ENCODE data around the gene ACAA2.
"Not testable (repeated sequence)": the region's sequence is repeated elsewhere in the genome, so short reads cannot be mapped to it uniquely, and the experiment has no call there.

The ACAA2 gene

GRCh38 chr18:49837889-49838288 is 24.6 kb upstream of the ACAA2 start:
- Mint-ChIP-seq H3K36me3 (ENCODE audit: low read depth) (no peaks in the 10 kb centered on the region), H3K27ac (no peak overlapping the region), H3K27me3 (no peaks in the 10 kb centered on the region), H3K4me3 (no peak overlapping the region), H3K4me1 (ENCODE audit: low read depth) (no peaks in the 10 kb centered on the region), H3K9me3 (no peaks in the 10 kb centered on the region)
- no peak for DNase-seq

- H3K4me3 Mint-ChIP-seq; H3K4me1 Mint-ChIP-seq (ENCODE audit: low read depth); H3K9me3 Mint-ChIP-seq; H3K27ac Mint-ChIP-seq; H3K27me3 Mint-ChIP-seq; DNase-seq; H3K36me3 Mint-ChIP-seq (ENCODE audit: low read depth): not testable (repeated sequence)
These were observed 24.0 kb upstream of the ACAA2 start for GRCh38 chr18:49837316-49837835.

- no peak for DNase-seq
- Mint-ChIP-seq H3K9me3 (no peaks in the 10 kb centered on the region), H3K4me1 (ENCODE audit: low read depth) (no peaks in the 10 kb centered on the region), H3K27ac (no peak overlapping the region), H3K27me3 (no peaks in the 10 kb centered on the region), H3K36me3 (ENCODE audit: low read depth) (no peaks in the 10 kb centered on the region), H3K4me3 (no peak overlapping the region)
These were observed 22.1 kb upstream of the ACAA2 start for GRCh38 chr18:49835405-49835804.

GRCh38 chr18:49834258-49834657 is 20.9 kb upstream of the ACAA2 start:
- Mint-ChIP-seq H3K9me3 (peaks cover 10% of the 10 kb centered on the region), H3K36me3 (ENCODE audit: low read depth) (no peaks in the 10 kb centered on the region), H3K27me3 (no peaks in the 10 kb centered on the region), H3K27ac (no peak overlapping the region), H3K4me3 (no peak overlapping the region), H3K4me1 (ENCODE audit: low read depth) (no peaks in the 10 kb centered on the region)
- DNase-seq, result no peak

GRCh38 chr18:49833814-49834213 is 20.5 kb upstream of the ACAA2 start:
- H3K9me3 Mint-ChIP-seq, result peaks cover 10% of the 10 kb centered on the region
- H3K36me3 Mint-ChIP-seq (ENCODE audit: low read depth), result no peaks in the 10 kb centered on the region
- H3K27ac Mint-ChIP-seq, result no peak overlapping the region
- H3K4me3 Mint-ChIP-seq, result no peak overlapping the region
- no peaks in the 10 kb centered on the region for H3K27me3 Mint-ChIP-seq
- no peak for DNase-seq
- no peaks in the 10 kb centered on the region for H3K4me1 Mint-ChIP-seq (ENCODE audit: low read depth)

GRCh38 chr18:49832221-49832647 is 18.9 kb upstream of the ACAA2 start:
- Mint-ChIP-seq H3K27ac (no peak overlapping the region), H3K9me3 (peaks cover 21% of the 10 kb centered on the region), H3K4me1 (ENCODE audit: low read depth) (no peaks in the 10 kb centered on the region), H3K36me3 (ENCODE audit: low read depth) (peaks cover 4% of the 10 kb centered on the region), H3K4me3 (no peak overlapping the region), H3K27me3 (no peaks in the 10 kb centered on the region)
- no peak for DNase-seq

GRCh38 chr18:49827996-49828395 is 14.7 kb upstream of the ACAA2 start:
- Mint-ChIP-seq H3K36me3 (ENCODE audit: low read depth) (peaks cover 5% of the 10 kb centered on the region), H3K4me3 (no peak overlapping the region), H3K27ac (no peak overlapping the region), H3K27me3 (no peaks in the 10 kb centered on the region), H3K9me3 (peaks cover 27% of the 10 kb centered on the region), H3K4me1 (ENCODE audit: low read depth) (no peaks in the 10 kb centered on the region)
- no peak for DNase-seq

GRCh38 chr18:49819823-49820671 is 6.7 kb upstream of the ACAA2 start:
- peak overlapping the region; percentile 88 for H3K27ac Mint-ChIP-seq
- peak overlapping the region; percentile 44 for H3K4me3 Mint-ChIP-seq
- no peaks in the 10 kb centered on the region for H3K27me3 Mint-ChIP-seq
- H3K9me3 Mint-ChIP-seq, result no peaks in the 10 kb centered on the region
- peak; percentile 36 for DNase-seq
- H3K4me1 Mint-ChIP-seq (ENCODE audit: low read depth), result peaks cover 55% of the 10 kb centered on the region
- peaks cover 10% of the 10 kb centered on the region for H3K36me3 Mint-ChIP-seq (ENCODE audit: low read depth)

- Mint-ChIP-seq H3K27me3 (no peaks in the 10 kb centered on the region), H3K27ac (peak overlapping the region; percentile 88), H3K4me3 (peak overlapping the region; percentile 19), H3K9me3 (no peaks in the 10 kb centered on the region), H3K4me1 (ENCODE audit: low read depth) (peaks cover 59% of the 10 kb centered on the region), H3K36me3 (ENCODE audit: low read depth) (peaks cover 14% of the 10 kb centered on the region)
- no peak for DNase-seq
These were observed 5.8 kb upstream of the ACAA2 start for GRCh38 chr18:49819071-49819662.

- H3K27ac Mint-ChIP-seq, result no peak overlapping the region
- H3K36me3 Mint-ChIP-seq (ENCODE audit: low read depth), result peaks cover 20% of the 10 kb centered on the region
- no peak overlapping the region for H3K4me3 Mint-ChIP-seq
- H3K4me1 Mint-ChIP-seq (ENCODE audit: low read depth), result peaks cover 59% of the 10 kb centered on the region
- no peaks in the 10 kb centered on the region for H3K9me3 Mint-ChIP-seq
- DNase-seq, result no peak
- H3K27me3 Mint-ChIP-seq, result no peaks in the 10 kb centered on the region
These were observed 4.6 kb upstream of the ACAA2 start for GRCh38 chr18:49817947-49818346.

GRCh38 chr18:49815927-49816326 is 2.6 kb upstream of the ACAA2 start:
- Mint-ChIP-seq H3K4me3 (no peak overlapping the region), H3K27ac (no peak overlapping the region), H3K36me3 (ENCODE audit: low read depth) (peaks cover 20% of the 10 kb centered on the region), H3K9me3 (no peaks in the 10 kb centered on the region), H3K27me3 (no peaks in the 10 kb centered on the region), H3K4me1 (ENCODE audit: low read depth) (peaks cover 70% of the 10 kb centered on the region)
- DNase-seq, result no peak

- peak overlapping the region; percentile 99 for H3K27ac Mint-ChIP-seq
- no peaks in the 10 kb centered on the region for H3K27me3 Mint-ChIP-seq
- peak overlapping the region; percentile 97 for H3K4me3 Mint-ChIP-seq
- peaks cover 27% of the 10 kb centered on the region for H3K36me3 Mint-ChIP-seq (ENCODE audit: low read depth)
- no peak for DNase-seq
- H3K4me1 Mint-ChIP-seq (ENCODE audit: low read depth), result peaks cover 53% of the 10 kb centered on the region
- peaks cover 12% of the 10 kb centered on the region for H3K9me3 Mint-ChIP-seq
These were observed 790 bp upstream of the ACAA2 start for GRCh38 chr18:49814147-49814499.

GRCh38 chr18:49813069-49813318 is 339 bp downstream of the ACAA2 start:
- DNase-seq, result no peak
- peak overlapping the region; percentile 99 for H3K27ac Mint-ChIP-seq
- peaks cover 42% of the 10 kb centered on the region for H3K4me1 Mint-ChIP-seq (ENCODE audit: low read depth)
- H3K4me3 Mint-ChIP-seq, result peak overlapping the region; percentile 97
- H3K9me3 Mint-ChIP-seq, result peaks cover 20% of the 10 kb centered on the region
- H3K36me3 Mint-ChIP-seq (ENCODE audit: low read depth), result peaks cover 35% of the 10 kb centered on the region
- no peaks in the 10 kb centered on the region for H3K27me3 Mint-ChIP-seq

- peaks cover 38% of the 10 kb centered on the region for H3K4me1 Mint-ChIP-seq (ENCODE audit: low read depth)
- H3K4me3 Mint-ChIP-seq, result peak overlapping the region; percentile 97
- DNase-seq, result no peak
- H3K27me3 Mint-ChIP-seq, result no peaks in the 10 kb centered on the region
- H3K36me3 Mint-ChIP-seq (ENCODE audit: low read depth), result peaks cover 35% of the 10 kb centered on the region
- peaks cover 22% of the 10 kb centered on the region for H3K9me3 Mint-ChIP-seq
- H3K27ac Mint-ChIP-seq, result peak overlapping the region; percentile 99
These were observed 856 bp downstream of the ACAA2 start for GRCh38 chr18:49812286-49813068.

Measured in activated T-cell treated with anti-CD3 and anti-CD28 coated beads, Interleukin-2, amount 50 U/mL, for 24 hours (primary cell).